ENCODE results near the gene RYR1.
A peak's percentile ranks its signal among the peaks of the same experiment; 100 is the strongest.
"Not testable (repeated sequence)": the region's sequence is repeated elsewhere in the genome, so short reads cannot be mapped to it uniquely, and the experiment has no call there.

The RYR1 gene

DNA sequence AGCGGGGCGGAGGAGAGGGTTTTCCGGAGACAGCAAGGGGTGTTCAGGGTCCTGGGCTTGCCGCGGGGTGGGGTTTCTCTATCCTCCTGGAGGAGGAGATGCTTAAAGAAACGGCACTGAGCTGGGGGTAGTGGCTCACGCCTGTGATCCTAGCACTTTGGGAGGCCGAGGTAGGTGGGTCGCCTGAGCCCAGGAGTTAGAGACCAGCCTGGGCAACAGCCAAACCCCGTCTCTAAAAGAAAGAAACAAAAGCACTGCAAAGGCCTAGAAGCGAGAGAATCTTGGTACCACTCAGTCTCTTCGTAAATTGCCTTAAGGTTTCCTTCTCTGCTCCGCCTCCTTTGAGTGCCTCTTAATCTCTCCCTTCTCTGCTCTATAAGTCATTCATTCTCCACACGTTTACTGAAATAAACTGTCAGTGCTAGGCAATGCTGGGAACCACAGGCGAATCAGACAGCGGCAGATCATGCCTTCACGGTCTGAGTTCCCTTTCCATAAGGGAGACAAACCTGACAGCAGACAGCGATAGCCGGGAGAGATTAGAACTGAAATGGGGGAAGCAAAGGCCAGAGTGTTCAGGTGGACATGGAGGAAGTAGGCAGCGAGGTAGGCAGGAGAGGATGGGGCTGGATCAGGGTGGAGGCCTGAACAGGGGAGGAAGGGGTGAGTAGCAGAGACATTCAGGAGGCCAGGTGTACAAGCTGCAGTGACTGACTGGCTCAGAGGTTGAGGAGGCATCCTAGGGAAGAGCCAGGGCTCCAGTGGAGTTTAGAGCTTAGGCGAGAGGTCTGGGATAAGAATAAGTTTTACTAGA, 186.1 kb downstream of the RYR1 start:
- DNase-seq: peak in 3 of 4 experiments; percentile 11 to 23 (median 12)

GRCh38 chr19:38624822-38625221, 191.3 kb downstream of the RYR1 start:
- no peak for DNase-seq

GRCh38 chr19:38626401-38626800, 192.9 kb downstream of the RYR1 start:
- DNase-seq: no peak

DNA sequence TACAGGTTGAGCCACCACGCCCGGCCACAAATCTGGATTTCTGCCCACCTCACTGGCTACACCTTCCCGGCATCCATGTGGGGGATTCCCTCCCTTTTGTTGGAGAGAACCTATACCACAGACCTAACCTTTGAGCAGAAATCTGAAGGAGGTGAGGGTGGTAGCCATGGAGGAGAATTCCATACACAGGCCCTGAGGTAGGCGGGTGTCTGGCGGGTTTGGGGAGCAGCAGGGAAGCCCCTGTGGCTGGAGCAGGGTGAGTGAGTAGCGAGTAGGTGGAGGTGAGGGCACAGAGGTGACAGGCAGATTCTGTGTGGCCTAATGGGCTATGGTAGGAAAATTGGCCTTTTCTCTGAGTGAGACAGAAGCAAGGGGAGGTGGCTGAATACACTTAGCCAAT, 196.1 kb downstream of the RYR1 start:
- DNase-seq: no peak

GRCh38 chr19:38631301-38631700, 197.8 kb downstream of the RYR1 start:
- not testable (repeated sequence) for DNase-seq

DNA sequence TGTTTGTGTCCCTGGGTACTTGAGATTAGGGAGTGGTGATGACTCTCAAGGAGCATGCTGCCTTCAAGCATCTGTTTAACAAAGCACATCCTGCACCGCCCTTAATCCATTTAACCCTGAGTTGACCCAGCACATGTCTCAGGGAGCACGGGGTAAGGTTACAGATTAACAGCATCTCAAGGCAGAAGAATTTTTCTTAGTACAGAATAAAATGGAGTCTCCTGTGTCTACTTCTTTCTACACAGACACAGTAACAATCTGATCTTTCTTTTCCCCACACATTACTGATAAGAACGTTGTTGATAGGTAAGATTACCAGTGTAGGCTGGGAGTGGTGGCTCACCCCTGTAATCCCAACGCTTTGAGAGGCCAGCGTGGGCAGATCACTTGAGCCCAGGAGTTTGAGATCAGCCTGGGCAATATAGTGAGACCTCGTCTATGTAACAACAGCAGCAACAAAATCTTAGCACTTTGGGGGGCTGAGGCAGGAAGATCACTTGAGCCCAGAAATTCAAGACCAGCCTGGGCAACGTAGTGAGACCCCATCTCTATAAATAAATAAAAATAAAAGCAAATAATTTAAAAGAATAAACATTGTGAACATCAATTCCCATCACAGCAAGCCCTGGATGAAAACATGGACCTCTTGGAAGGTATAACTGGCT, 198.5 kb downstream of the RYR1 start:
- DNase-seq: not testable (repeated sequence)

GRCh38 chr19:38632476-38633213, 199.2 kb downstream of the RYR1 start:
- DNase-seq: no peak

DNA sequence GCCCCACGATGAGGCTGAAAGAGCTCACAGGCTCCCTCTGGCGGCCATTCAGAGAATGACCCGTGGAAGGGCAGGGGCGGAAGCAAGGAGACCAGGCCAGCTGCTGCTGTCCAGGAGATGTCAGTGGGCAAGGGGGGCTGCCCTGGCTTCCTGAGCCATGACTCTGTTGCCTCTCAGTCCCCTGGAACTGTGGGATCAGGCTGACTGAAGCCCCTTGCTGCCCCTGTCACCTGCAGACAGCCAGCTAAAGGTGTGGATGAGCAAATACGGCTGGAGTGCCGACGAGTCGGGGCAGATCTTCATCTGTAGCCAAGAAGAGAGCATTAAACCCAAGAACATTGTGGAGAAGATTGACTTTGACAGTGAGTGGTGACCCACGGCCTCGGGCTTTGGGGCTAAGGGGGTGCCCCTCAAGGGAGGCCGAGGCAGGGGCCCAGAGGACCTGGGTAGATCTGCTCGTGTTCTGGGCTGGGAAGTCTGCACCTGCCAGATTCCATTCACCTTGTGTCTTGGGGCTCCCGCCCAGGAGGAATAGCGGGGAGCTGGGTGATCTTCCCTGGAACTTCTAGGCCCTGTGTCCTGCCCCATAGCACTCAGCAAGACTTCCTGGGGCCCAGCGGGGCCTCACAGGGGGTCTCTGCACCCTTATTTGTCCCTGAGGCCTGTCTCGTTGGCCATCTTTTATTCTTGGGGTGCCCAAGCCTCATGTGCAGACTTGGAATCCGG, 201.4 kb downstream of the RYR1 start:
- DNase-seq: peak; percentile 78 to 89 (median 84)

GRCh38 chr19:38635483-38636399, 202.2 kb downstream of the RYR1 start:
- no peak for DNase-seq
